Measurements from ENCODE around the gene ITGA1.

GRCh38 chr5:52787600-52788504 is at the start of gene ITGA1, which contains the start of gene PELO:
- TF ChIP-seq CTCF (CRISPR knock-in tag; IDR thresholded peaks at IDR 0.05) (peak; percentile 86), POLR2AphosphoS2 (IDR thresholded peaks at IDR 0.05; ENCODE audit: low read depth, low read length) (no peak), ETV6 (CRISPR knock-in tag; conservative IDR thresholded peaks at IDR 0.05) (0 out of 2 replicates have a peak, but pooled peaks have one; percentile 43), ZNF782 (CRISPR knock-in tag; IDR thresholded peaks at IDR 0.05; ENCODE audit: borderline replicate concordance) (0 out of 2 replicates have a peak, but pooled peaks have one; percentile 81), SIN3A (IDR thresholded peaks at IDR 0.05; ENCODE audit: borderline replicate concordance, low read depth, low read length) (no peak; the same call in 1 of the 2 replicates), PTBP1 (IDR thresholded peaks at IDR 0.05; ENCODE audit: low read depth, low read length, poor library complexity, severe bottlenecking) (no peak), IRF2 (CRISPR knock-in tag; IDR thresholded peaks at IDR 0.05) (no peak; the same call in 1 of the 2 replicates), TBP (CRISPR knock-in tag; IDR thresholded peaks at IDR 0.05) (no peak), MTA3 (CRISPR knock-in tag; IDR thresholded peaks at IDR 0.05) (no peak), SMARCE1 (IDR thresholded peaks at IDR 0.05; ENCODE audit: borderline replicate concordance) (no peak)

Data from HepG2 (cell line).